Measurements from ENCODE around the gene RACGAP1. TPM values are rescaled to one million over a fixed set of nuclear protein-coding genes. Genes with fewer than 3 reads are reported as not detected.
A peak's percentile ranks its signal among the peaks of the same experiment; 100 is the strongest.

Gene RACGAP1
- total and polyA plus RNA-seq, 8 donors, result 20.7 to 79.4 (median 43.4) TPM

DNA sequence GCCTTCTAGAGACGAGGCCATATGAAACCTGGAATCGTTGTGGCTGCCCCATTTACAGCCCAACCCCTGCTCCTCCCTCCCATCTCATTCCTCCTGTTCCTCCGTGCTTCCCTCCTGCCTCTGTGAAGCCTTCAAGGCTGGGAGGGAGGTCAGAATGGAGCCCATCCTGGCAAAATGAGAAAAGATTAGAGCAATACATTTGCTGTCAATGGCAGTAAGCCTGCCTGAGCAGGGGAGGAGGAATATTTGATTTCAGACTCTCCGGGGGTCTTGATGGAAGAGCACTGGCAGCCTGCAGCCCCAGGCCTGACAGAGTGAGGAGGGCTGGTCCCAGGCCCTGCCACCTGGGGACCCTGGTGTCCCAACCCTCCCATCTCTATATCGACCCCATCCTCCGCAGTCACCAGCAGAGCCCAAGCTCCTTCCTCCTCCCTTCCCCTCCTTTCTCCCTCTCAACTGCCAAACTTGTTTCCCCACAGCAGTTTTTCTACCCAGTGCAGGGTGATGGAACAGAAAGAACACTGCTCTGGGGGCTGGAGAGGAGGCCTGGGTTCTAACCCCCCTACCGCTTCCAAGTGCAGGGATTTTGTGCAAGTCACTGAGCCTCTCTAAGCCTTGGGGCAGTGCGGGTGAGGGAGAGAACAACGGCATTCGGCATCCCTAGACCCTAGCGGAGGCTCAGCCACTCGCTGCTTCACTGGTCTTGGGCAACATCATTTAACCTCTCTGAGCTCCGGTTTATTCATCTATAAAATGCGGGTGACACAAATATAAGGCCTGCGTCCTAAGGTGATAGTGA, 16.0 kb upstream of the RACGAP1 start:
- Histone ChIP-seq H3K27me3 (no peaks in the 10 kb centered on the region), H3K36me3 (no peaks in the 10 kb centered on the region), H3K27ac (no peak overlapping the region), H3K4me3 (no peak overlapping the region), H3K4me1 (peaks cover 0 to 3% of the 10 kb centered on the region in 2 donors), H3K9me3 (no peaks in the 10 kb centered on the region)
- intact Hi-C loops (cut with DNase I), result no loop called here
- ATAC-seq, result no peak
- TF ChIP-seq, protein P1, sequence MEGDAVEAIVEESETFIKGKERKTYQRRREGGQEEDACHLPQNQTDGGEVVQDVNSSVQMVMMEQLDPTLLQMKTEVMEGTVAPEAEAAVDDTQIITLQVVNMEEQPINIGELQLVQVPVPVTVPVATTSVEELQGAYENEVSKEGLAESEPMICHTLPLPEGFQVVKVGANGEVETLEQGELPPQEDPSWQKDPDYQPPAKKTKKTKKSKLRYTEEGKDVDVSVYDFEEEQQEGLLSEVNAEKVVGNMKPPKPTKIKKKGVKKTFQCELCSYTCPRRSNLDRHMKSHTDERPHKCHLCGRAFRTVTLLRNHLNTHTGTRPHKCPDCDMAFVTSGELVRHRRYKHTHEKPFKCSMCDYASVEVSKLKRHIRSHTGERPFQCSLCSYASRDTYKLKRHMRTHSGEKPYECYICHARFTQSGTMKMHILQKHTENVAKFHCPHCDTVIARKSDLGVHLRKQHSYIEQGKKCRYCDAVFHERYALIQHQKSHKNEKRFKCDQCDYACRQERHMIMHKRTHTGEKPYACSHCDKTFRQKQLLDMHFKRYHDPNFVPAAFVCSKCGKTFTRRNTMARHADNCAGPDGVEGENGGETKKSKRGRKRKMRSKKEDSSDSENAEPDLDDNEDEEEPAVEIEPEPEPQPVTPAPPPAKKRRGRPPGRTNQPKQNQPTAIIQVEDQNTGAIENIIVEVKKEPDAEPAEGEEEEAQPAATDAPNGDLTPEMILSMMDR (IDR thresholded peaks at IDR 0.05), result no peak
- no peak for DNase-seq

- Histone ChIP-seq H3K4me1 (peaks cover 0 to 3% of the 10 kb centered on the region in 2 donors), H3K4me3 (no peak overlapping the region), H3K9me3 (no peaks in the 10 kb centered on the region), H3K36me3 (no peaks in the 10 kb centered on the region), H3K27me3 (no peaks in the 10 kb centered on the region), H3K27ac (no peak overlapping the region)
- DNase-seq (no peak), ATAC-seq (no peak)
- intact Hi-C loops (cut with DNase I), result no loop called here
- TF ChIP-seq, protein P1 (IDR thresholded peaks at IDR 0.05), result no peak
Measured at GRCh38 chr12:50040657-50041056, 15.4 kb upstream of the RACGAP1 start.

DNA sequence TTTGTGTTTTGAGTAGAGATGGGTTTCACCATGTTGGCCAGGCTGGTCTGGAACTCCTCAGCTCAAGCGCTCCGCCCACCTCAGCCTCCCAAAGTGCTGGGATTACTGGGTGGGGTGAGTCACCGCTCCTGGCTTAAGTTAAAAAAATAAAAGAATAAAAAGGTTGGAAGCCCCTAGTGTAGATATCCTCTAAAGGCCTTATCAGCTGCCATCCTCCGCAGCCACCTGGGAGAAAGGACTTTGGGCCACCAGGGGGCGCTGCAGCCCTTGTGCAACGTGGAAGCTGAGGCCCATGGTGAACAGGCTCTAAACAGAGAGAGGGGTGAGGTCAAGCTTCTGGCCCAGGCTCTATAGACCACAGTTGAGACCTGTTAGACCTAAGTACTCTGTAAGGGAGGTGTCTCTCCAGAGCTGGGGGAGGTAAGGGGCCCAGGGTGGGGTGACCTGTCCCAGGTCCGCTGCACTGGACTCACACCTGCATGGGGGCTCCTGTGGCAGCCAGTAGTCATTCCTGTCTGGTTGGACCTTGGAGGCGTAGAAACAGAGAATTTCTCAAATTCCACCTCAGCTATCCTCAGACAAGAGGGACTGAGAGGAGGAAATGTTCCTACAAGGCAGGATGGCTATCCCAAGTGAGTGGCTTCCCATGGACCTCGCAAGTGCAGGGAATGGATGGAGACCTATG, 14.0 kb upstream of the RACGAP1 start:
- peak; percentile 90 for ATAC-seq
- peak; percentile 63 to 97 (median 80) for DNase-seq
- intact Hi-C loops (cut with DNase I), result no loop called here
- no peaks in the 10 kb centered on the region for H3K27me3 ChIP-seq
- H3K4me3 ChIP-seq, result no peak overlapping the region
- H3K36me3 ChIP-seq, result no peaks in the 10 kb centered on the region
- no peaks in the 10 kb centered on the region for H3K9me3 ChIP-seq
- peaks cover 0 to 4% of the 10 kb centered on the region in 2 donors for H3K4me1 ChIP-seq
- TF ChIP-seq, protein P1 (IDR thresholded peaks at IDR 0.05), result peak; percentile 85 to 91
- H3K27ac ChIP-seq, result no peak overlapping the region

DNA sequence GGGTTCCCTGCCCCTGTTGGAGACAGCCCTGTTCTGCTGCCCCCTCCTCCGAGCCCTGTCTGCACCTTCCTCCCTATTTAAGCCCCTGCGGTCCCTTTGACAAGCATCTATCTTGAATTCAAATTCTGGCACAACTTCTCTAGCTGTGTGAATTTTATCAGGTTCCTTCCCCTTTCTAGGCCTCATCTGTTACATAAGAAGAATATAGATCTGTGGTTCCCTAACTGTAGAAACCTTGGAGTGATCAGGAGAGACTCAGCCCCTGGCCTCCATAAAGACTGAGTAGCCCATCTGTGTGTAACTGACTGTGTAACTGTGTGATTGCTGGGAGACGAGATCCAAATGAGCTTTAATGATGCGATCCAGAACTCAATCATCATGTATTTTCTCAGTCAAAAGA, 13.0 kb upstream of the RACGAP1 start:
- DNase-seq, result no peak
- intact Hi-C loops (cut with DNase I), result no loop called here
- TF ChIP-seq, protein P1 (IDR thresholded peaks at IDR 0.05), result no peak
- H3K4me3 ChIP-seq, result no peak overlapping the region
- H3K36me3 ChIP-seq, result no peaks in the 10 kb centered on the region
- no peaks in the 10 kb centered on the region for H3K9me3 ChIP-seq
- H3K27ac ChIP-seq, result no peak overlapping the region
- peaks cover 0 to 13% of the 10 kb centered on the region in 2 donors for H3K4me1 ChIP-seq
- no peak for ATAC-seq
- H3K27me3 ChIP-seq, result peaks cover 0 to 1% of the 10 kb centered on the region in 2 donors

Data from left lung (tissue), 10 donors.